IMR-90 (cell line): ENCODE results near the gene GRB14. TPM values are rescaled to one million over a fixed set of nuclear protein-coding genes. Genes with fewer than 3 reads are reported as not detected.

Source experiments
- ATAC-seq: fragments of 200-7000 bp; cut with Tn5 transposase; 2 replicates; pipeline ENCODE4 v1.9.1; 2020; ENCODE audit warnings: low read depth, mild to moderate bottlenecking, moderate library complexity
- BruUV-seq: library from RNA; stranded (reverse); fragments of 400-500 nt; replicated peaks from 2 replicates; lab custom pipeline; 2021; lab: Mats Ljungman, UMichigan
- CTCF ChIA-PET: fragments of 300-600 bp; formaldehyde crosslinking; extraction: SDS; loops from one replicate; lab custom pipeline; 2021; ENCODE audit warnings: antibody characterized with exemption; lab: Yijun Ruan, JAX
- POLR2A ChIA-PET: fragments of 300-600 bp; sonication (Branson Sonifier 250); formaldehyde crosslinking; loops from one replicate; lab custom pipeline; 2022; ENCODE audit warnings: antibody characterized with exemption; ENCODE audit not compliant: unreplicated experiment; lab: Charles Lee
- DNase-seq: peaks from one replicate; pipeline ENCODE4 v3.0.0; 2013
- H2AFZ ChIP-seq: replicated peaks from 2 replicates; pipeline ENCODE3; 2013; ENCODE audit warnings: low read length, mild to moderate bottlenecking; ENCODE audit not compliant: poor library complexity
- H2AK5ac ChIP-seq: 2 replicates; pipeline ENCODE4 v1.6.1; 2013; ENCODE audit warnings: low read depth, low read length, inconsistent platforms
- H2AK9ac ChIP-seq: replicated peaks from 2 replicates; pipeline ENCODE3; 2013; ENCODE audit warnings: mild to moderate bottlenecking, low read depth, low read length, moderate library complexity; ENCODE audit not compliant: poor library complexity
- H2BK120ac ChIP-seq: 2 replicates; pipeline ENCODE4 v1.6.1; 2013; ENCODE audit warnings: low read depth, low read length, inconsistent platforms
- H2BK15ac ChIP-seq: 3 replicates; pipeline ENCODE4 v1.6.1; 2013; ENCODE audit warnings: low read depth, low read length, inconsistent platforms
- H2BK20ac ChIP-seq: 2 replicates; pipeline ENCODE4 v1.6.1; 2013; ENCODE audit warnings: low read depth, mild to moderate bottlenecking, inconsistent platforms, low read length, moderate library complexity
- H2BK5ac ChIP-seq: 2 replicates; pipeline ENCODE4 v1.6.1; 2013; ENCODE audit warnings: mild to moderate bottlenecking, low read depth, low read length, inconsistent platforms; ENCODE audit not compliant: poor library complexity, severe bottlenecking
- H3K14ac ChIP-seq: replicated peaks from 2 replicates; pipeline ENCODE4 v1.6.1; 2013; ENCODE audit warnings: low read depth, low read length, inconsistent platforms
- H3K18ac ChIP-seq: 2 replicates; pipeline ENCODE4 v1.6.1; 2013; ENCODE audit warnings: low read depth, low read length, control low read depth
- H3K23ac ChIP-seq: 2 replicates; pipeline ENCODE4 v1.6.1; 2013; ENCODE audit warnings: low read depth, low read length, inconsistent platforms
- H3K27ac ChIP-seq: 2 replicates; pipeline ENCODE4 v1.5.1; 2013; ENCODE audit warnings: mild to moderate bottlenecking, control low read depth, low read length; ENCODE audit not compliant: insufficient read depth
- H3K27me3 ChIP-seq: 2 replicates; pipeline ENCODE4 v1.6.1; 2013; ENCODE audit warnings: low read length; ENCODE audit not compliant: control insufficient read depth, insufficient read depth
- H3K36me3 ChIP-seq: 2 replicates; pipeline ENCODE4 v1.6.1; 2013; ENCODE audit warnings: low read length, mixed read lengths; ENCODE audit not compliant: control insufficient read depth, insufficient read depth
- H3K4ac ChIP-seq: 2 replicates; pipeline ENCODE4 v1.6.1; 2013; ENCODE audit warnings: low read depth, low read length, inconsistent platforms
- H3K4me1 ChIP-seq: 2 replicates; pipeline ENCODE4 v1.6.1; 2013; ENCODE audit warnings: low read length, mixed read lengths; ENCODE audit not compliant: control insufficient read depth, insufficient read depth
- H3K4me2 ChIP-seq: 2 replicates; pipeline ENCODE4 v1.6.1; 2013; ENCODE audit warnings: low read depth, mild to moderate bottlenecking, control low read depth, low read length, moderate library complexity
- H3K4me3 ChIP-seq: 2 replicates; pipeline ENCODE4 v1.5.1; 2013; ENCODE audit warnings: low read depth, mild to moderate bottlenecking, control low read depth, low read length, moderate library complexity; ENCODE audit not compliant: insufficient read depth
- H3K56ac ChIP-seq: 2 replicates; pipeline ENCODE4 v1.6.1; 2013; ENCODE audit warnings: low read length, inconsistent platforms; ENCODE audit not compliant: insufficient read depth; ENCODE audit errors: extremely low read depth
- H3K79me1 ChIP-seq, 2 experiments: 2 replicates each; pipeline ENCODE4 v1.6.1; 2013; ENCODE audit warnings: low read length in 2 of 2, inconsistent platforms in 1 of 2, low read depth in 1 of 2
- H3K9ac ChIP-seq: 2 replicates; pipeline ENCODE4 v1.6.1; 2013; ENCODE audit warnings: low read depth, low read length, control low read depth
- H3K9me1 ChIP-seq: 2 replicates; pipeline ENCODE4 v1.6.1; 2013; ENCODE audit warnings: low read length, inconsistent platforms; ENCODE audit not compliant: insufficient read depth
- H3K9me3 ChIP-seq: 2 replicates; pipeline ENCODE4 v1.6.1; 2013; ENCODE audit warnings: low read length; ENCODE audit not compliant: control insufficient read depth, insufficient read depth
- H4K20me1 ChIP-seq: 2 replicates; pipeline ENCODE4 v1.6.1; 2013; ENCODE audit warnings: low read length, inconsistent platforms; ENCODE audit not compliant: insufficient read depth
- H4K5ac ChIP-seq: 2 replicates; pipeline ENCODE4 v1.6.1; 2013; ENCODE audit warnings: mild to moderate bottlenecking, low read depth, low read length, control low read depth
- H4K8ac ChIP-seq, 2 experiments: 2 replicates each; pipeline ENCODE4 v1.6.1; 2013; ENCODE audit warnings: low read depth in 2 of 2, low read length in 2 of 2, control low read depth in 1 of 2, inconsistent platforms in 1 of 2
- H4K91ac ChIP-seq: 2 replicates; pipeline ENCODE4 v1.6.1; 2013; ENCODE audit warnings: low read depth, low read length, inconsistent platforms; ENCODE audit not compliant: insufficient read depth
- BHLHE40 ChIP-seq: fragments of 150-350 bp; IDR thresholded peaks from 2 replicates; pipeline ENCODE4 v1.6.1; 2016; ENCODE audit warnings: mild to moderate bottlenecking, low read depth, low read length
- CEBPB ChIP-seq: IDR thresholded peaks from 2 replicates; pipeline ENCODE4 v1.6.1; 2012; ENCODE audit warnings: low read depth, low read length, improper control_type of control experiment
- CHD1 ChIP-seq: IDR thresholded peaks from 2 replicates; pipeline ENCODE4 v1.6.1; 2012; ENCODE audit warnings: low read depth, low read length, improper control_type of control experiment
- FOS ChIP-seq: fragments of 150-350 bp; IDR thresholded peaks from 2 replicates; pipeline ENCODE4 v1.6.1; 2016; ENCODE audit warnings: low read depth, low read length
- MAFK ChIP-seq: IDR thresholded peaks from 2 replicates; pipeline ENCODE4 v1.6.1; 2012; ENCODE audit warnings: low read depth, low read length, improper control_type of control experiment
- MAZ ChIP-seq: IDR thresholded peaks from 2 replicates; pipeline ENCODE4 v1.6.1; 2012; ENCODE audit warnings: low read depth, mild to moderate bottlenecking, low read length, improper control_type of control experiment, moderate library complexity, borderline replicate concordance
- MXI1 ChIP-seq: IDR thresholded peaks from 2 replicates; pipeline ENCODE4 v1.6.1; 2012; ENCODE audit warnings: low read depth, mild to moderate bottlenecking, low read length, moderate library complexity, borderline replicate concordance
- NFE2L2 ChIP-seq: fragments of 150-350 bp; IDR thresholded peaks from 2 replicates; pipeline ENCODE4 v1.6.1; 2016; ENCODE audit warnings: low read depth, mild to moderate bottlenecking, low read length
- POLR2A ChIP-seq: IDR thresholded peaks from 2 replicates; pipeline ENCODE4 v1.6.1; 2012; ENCODE audit warnings: mild to moderate bottlenecking, low read depth, low read length
- RAD21 ChIP-seq: IDR thresholded peaks from 2 replicates; pipeline ENCODE4 v1.6.1; 2012; ENCODE audit warnings: low read length, improper control_type of control experiment
- RCOR1 ChIP-seq: IDR thresholded peaks from 2 replicates; pipeline ENCODE4 v1.6.1; 2012; ENCODE audit warnings: mild to moderate bottlenecking, low read length, improper control_type of control experiment; ENCODE audit not compliant: insufficient replicate concordance
- RFX5 ChIP-seq: IDR thresholded peaks from 2 replicates; pipeline ENCODE4 v1.8.0; 2012; ENCODE audit warnings: low read depth, mild to moderate bottlenecking, low read length, moderate library complexity
- SMC3 ChIP-seq: fragments of 150-350 bp; IDR thresholded peaks from 2 replicates; pipeline ENCODE4 v1.6.1; 2016; ENCODE audit warnings: low read depth, mild to moderate bottlenecking, antibody characterized with exemption, low read length, moderate library complexity
- WGBS, 2 experiments: methylation state at CpG; one replicate each; pipeline versions ENCODE4 v1.1.5 to v1.1.7; 2013; ENCODE audit warnings: missing lambda C conversion rate in 2 of 2; ENCODE audit not compliant: insufficient read length in 1 of 2; ENCODE audit errors: extremely low coverage in 2 of 2; 5-methylcytosine and 5-hydroxymethylcytosine counted together
- dilution Hi-C: fragments of 300-500 bp; cut with HindIII; formaldehyde crosslinking; loops from one replicate; pipeline ENCODE4 v1.14.3; 2018; ENCODE audit warnings: low sequenced_read_pairs; ENCODE audit not compliant: unreplicated experiment
- in situ Hi-C: fragments of 300-500 bp; cut with MboI; formaldehyde crosslinking; loops from 3 replicates; pipeline ENCODE4 v1.14.3; 2019; ENCODE audit warnings: low sequenced_read_pairs, inconsistent platforms, mixed read lengths
- intact Hi-C: fragments of 100-400 bp; cut with micrococcal nuclease; formaldehyde crosslinking; loops from 2 replicates; pipeline ENCODE4 v1.10.0; 2022
- polyA plus RNA-seq, 3 experiments: library from polyadenylated mRNA; depleted of rRNA; stranded (reverse); fragments of >200 nt; gene quantifications; 2 replicates each; pipeline ENCODE4 v1.2.3, GENCODE V29; 2012; ENCODE audit warnings: low replicate concordance in 1 of 3
- total RNA-seq: library from RNA; depleted of rRNA; stranded (reverse); fragments of >200 nt; gene quantifications from 2 replicates; pipeline ENCODE4 v1.2.3, GENCODE V29; 2012
- TF ChIP-seq, protein P1 (sequence below): conservative IDR thresholded peaks from 2 replicates; pipeline ENCODE4 v1.5.1; 2012; ENCODE audit warnings: mild to moderate bottlenecking, low read depth, low read length, improper control_type of control experiment
- TF ChIP-seq, protein P2 (sequence below): fragments of 150-350 bp; IDR thresholded peaks from 2 replicates; pipeline ENCODE4 v1.6.1; 2017; ENCODE audit warnings: mild to moderate bottlenecking, antibody characterized with exemption, low read length, low read depth
- TF ChIP-seq, protein P3 (sequence below): fragments of 150-350 bp; IDR thresholded peaks from 2 replicates; pipeline ENCODE4 v1.6.1; 2016; ENCODE audit warnings: low read depth, mild to moderate bottlenecking, low read length, moderate library complexity, borderline replicate concordance

Gene GRB14
- total and polyA plus RNA-seq, 2 of the 4 experiments (the other 2 are of a cell fraction) = not detected

DNA sequence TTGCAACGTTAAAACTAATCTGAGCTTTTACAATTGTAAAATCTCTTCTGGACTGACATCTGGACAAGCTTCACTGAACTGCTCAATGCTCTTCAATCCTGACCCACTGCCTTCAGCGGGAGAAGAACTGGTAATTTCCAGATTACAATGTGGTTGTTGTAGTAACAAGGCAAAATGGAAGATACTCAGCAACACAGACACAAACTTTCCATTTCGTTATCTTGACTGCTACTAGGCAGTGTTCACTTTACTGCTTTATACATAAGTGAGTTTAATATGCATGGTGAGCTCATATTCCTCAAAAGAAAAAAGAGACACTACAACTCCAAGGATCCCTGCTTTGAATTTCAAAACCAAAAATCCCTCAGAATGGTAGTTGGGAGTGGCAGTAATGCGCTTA, 51.9 kb downstream of the GRB14 start:
- no peak overlapping the region for H3K9ac ChIP-seq
- no peak overlapping the region for H2BK20ac ChIP-seq
- H3K9me3 ChIP-seq = no peaks in the 10 kb centered on the region
- dilution Hi-C loops (no loop called here), intact Hi-C loops (no loop called here), in situ Hi-C loops (loop anchor here (10.0 kb wide), 1 partner anchor 145 kb away; no protein-coding TSS in a partner anchor)
- no peak overlapping the region for H3K4me3 ChIP-seq
- no peaks in the 10 kb centered on the region for H4K20me1 ChIP-seq
- no peak overlapping the region for H4K8ac ChIP-seq
- H3K4me2 ChIP-seq = no peak overlapping the region
- H3K14ac ChIP-seq = no peak overlapping the region
- ChIA-PET CTCF (interaction anchor here (0.8 kb wide), 1 partner anchor 147 kb away, joined by 3 read pairs; no protein-coding TSS in a partner anchor), POLR2A (no interaction called here)
- no peak overlapping the region for H3K27ac ChIP-seq
- no peak for DNase-seq
- no peaks in the 10 kb centered on the region for H3K36me3 ChIP-seq
- BruUV-seq = no TSS peak
- no peak overlapping the region for H4K5ac ChIP-seq
- H3K27me3 ChIP-seq = peaks cover 2% of the 10 kb centered on the region; the same call in 1 of the 2 replicates
- no peaks in the 10 kb centered on the region for H3K79me1 ChIP-seq
- no peak overlapping the region for H2BK5ac ChIP-seq
- H3K4me1 ChIP-seq = no peaks in the 10 kb centered on the region
- H2AK5ac ChIP-seq = no peak overlapping the region
- H2AK9ac ChIP-seq = no peak overlapping the region
- H2BK15ac ChIP-seq = no peak overlapping the region
- TF ChIP-seq CEBPB = no peak
- TF ChIP-seq, protein P1, sequence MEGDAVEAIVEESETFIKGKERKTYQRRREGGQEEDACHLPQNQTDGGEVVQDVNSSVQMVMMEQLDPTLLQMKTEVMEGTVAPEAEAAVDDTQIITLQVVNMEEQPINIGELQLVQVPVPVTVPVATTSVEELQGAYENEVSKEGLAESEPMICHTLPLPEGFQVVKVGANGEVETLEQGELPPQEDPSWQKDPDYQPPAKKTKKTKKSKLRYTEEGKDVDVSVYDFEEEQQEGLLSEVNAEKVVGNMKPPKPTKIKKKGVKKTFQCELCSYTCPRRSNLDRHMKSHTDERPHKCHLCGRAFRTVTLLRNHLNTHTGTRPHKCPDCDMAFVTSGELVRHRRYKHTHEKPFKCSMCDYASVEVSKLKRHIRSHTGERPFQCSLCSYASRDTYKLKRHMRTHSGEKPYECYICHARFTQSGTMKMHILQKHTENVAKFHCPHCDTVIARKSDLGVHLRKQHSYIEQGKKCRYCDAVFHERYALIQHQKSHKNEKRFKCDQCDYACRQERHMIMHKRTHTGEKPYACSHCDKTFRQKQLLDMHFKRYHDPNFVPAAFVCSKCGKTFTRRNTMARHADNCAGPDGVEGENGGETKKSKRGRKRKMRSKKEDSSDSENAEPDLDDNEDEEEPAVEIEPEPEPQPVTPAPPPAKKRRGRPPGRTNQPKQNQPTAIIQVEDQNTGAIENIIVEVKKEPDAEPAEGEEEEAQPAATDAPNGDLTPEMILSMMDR = no peak
- TF ChIP-seq, protein P2, sequence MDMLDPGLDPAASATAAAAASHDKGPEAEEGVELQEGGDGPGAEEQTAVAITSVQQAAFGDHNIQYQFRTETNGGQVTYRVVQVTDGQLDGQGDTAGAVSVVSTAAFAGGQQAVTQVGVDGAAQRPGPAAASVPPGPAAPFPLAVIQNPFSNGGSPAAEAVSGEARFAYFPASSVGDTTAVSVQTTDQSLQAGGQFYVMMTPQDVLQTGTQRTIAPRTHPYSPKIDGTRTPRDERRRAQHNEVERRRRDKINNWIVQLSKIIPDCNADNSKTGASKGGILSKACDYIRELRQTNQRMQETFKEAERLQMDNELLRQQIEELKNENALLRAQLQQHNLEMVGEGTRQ = no peak
- TF ChIP-seq NFE2L2 = no peak
- TF ChIP-seq SMC3 = no peak
- no peak for TF ChIP-seq POLR2A
- no peak for TF ChIP-seq RCOR1
- TF ChIP-seq, protein P3, sequence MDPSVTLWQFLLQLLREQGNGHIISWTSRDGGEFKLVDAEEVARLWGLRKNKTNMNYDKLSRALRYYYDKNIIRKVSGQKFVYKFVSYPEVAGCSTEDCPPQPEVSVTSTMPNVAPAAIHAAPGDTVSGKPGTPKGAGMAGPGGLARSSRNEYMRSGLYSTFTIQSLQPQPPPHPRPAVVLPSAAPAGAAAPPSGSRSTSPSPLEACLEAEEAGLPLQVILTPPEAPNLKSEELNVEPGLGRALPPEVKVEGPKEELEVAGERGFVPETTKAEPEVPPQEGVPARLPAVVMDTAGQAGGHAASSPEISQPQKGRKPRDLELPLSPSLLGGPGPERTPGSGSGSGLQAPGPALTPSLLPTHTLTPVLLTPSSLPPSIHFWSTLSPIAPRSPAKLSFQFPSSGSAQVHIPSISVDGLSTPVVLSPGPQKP = no peak
- TF ChIP-seq CHD1 = no peak
- no peak for TF ChIP-seq BHLHE40
- no peak for TF ChIP-seq FOS
- TF ChIP-seq MAFK = no peak
- no peak for TF ChIP-seq RFX5
- TF ChIP-seq RAD21 = no peak
- no peak for TF ChIP-seq MXI1
- TF ChIP-seq MAZ = no peak
- H4K91ac ChIP-seq = no peak overlapping the region
- no peak for ATAC-seq
- H3K56ac ChIP-seq = no peak overlapping the region
- H3K9me1 ChIP-seq = no peaks in the 10 kb centered on the region
- WGBS, 2 experiments = no CpG with 5 or more reads among the region's 4 CpGs
- H2AFZ ChIP-seq = no peak overlapping the region
- no peak overlapping the region for H3K4ac ChIP-seq
- H3K23ac ChIP-seq = no peak overlapping the region
- H3K18ac ChIP-seq = no peak overlapping the region
- H2BK120ac ChIP-seq = no peak overlapping the region
